Measurements from ENCODE around the gene ZNF391.

DNA sequence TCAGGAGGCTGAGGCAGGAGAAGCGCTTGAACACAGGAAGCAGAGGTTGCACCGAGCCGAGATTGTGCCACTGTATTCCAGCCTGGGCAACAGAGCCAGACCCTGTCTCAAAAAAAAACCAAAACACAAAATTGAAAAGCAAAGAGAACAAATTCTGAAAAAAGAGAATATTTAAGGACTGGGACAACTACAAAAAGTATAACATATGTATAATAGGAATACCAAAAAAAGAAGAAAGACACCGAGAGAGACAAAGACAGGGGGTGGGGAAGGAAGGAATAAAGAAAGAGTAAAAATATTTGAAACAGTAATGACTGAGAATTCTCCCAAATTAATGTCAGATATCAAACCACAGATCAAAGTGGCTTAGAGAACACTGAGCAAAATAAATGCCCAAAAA lies 5.5 kb upstream of the ZNF391 start:
- TF ChIP-seq, protein P1, sequence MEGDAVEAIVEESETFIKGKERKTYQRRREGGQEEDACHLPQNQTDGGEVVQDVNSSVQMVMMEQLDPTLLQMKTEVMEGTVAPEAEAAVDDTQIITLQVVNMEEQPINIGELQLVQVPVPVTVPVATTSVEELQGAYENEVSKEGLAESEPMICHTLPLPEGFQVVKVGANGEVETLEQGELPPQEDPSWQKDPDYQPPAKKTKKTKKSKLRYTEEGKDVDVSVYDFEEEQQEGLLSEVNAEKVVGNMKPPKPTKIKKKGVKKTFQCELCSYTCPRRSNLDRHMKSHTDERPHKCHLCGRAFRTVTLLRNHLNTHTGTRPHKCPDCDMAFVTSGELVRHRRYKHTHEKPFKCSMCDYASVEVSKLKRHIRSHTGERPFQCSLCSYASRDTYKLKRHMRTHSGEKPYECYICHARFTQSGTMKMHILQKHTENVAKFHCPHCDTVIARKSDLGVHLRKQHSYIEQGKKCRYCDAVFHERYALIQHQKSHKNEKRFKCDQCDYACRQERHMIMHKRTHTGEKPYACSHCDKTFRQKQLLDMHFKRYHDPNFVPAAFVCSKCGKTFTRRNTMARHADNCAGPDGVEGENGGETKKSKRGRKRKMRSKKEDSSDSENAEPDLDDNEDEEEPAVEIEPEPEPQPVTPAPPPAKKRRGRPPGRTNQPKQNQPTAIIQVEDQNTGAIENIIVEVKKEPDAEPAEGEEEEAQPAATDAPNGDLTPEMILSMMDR (conservative IDR thresholded peaks at IDR 0.05; ENCODE audit: low read length), result no peak
- no peak for TF ChIP-seq EZH2phosphoT487 (IDR thresholded peaks at IDR 0.05; ENCODE audit: borderline replicate concordance, low read depth, low read length)
